ENCODE results near the gene ITIH3.

Gene ITIH3

GRCh38 chr3:52846432-52846965 lies 51.9 kb downstream of the ITIH3 start:
- no peak for FAIRE-seq

DNA sequence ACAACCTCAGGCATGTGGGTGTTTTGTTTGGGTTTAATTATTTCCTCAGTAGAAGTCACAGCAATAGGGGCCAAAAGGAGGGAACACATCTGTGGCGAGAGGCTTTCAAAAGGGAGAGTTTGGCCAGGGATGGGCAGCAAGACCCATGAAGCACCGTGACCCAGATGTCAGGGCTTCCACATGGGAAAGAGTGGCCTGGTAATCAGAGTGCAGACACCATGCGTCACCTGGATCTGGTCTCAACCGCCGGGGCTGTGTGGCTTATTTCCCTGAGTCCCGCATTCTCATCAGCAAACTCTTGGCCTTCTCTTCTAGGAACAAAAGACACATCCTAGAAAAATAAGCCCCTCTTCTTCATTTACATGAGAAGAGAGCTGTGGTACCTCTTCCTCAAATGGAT lies 52.6 kb downstream of the ITIH3 start:
- no peak for FAIRE-seq

DNA sequence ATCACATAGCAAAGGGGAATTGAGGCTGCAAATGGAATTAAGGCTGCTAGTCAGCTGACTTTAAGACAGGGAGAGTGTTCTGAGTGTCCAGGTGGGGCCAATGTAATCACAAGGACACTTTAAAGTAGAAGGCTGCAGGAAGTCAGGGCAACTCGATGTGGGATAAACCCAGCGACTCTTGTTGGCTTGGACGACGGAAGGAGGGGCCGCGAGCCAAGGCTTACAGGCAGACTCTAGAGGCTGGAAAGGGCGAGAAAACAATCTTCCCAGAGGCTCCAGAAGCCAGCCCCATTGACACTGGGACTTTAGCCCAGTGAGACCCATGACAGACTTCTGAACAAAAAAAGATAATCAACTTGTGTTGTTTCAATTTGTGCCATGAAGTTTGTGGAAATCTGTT lies 53.1 kb downstream of the ITIH3 start:
- FAIRE-seq: no peak

DNA sequence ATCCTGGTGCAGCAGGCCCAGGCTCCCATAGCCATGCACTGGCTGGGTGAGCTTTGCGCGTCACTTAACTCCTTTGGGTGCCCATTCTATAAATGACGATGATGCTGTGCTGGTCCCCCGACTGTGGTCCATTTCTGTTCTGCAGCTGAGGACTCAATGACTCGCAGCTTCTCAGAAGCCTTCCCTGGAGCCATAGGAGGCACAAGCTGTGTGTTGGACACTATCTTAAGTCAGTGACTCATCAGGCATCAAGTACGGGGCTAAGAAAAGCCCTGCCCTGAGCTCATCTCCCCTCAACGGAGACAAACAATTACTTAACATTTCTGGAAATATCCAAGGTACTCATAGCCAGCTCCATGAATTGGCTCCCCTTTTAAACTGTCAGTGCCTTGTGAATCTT lies 54.0 kb downstream of the ITIH3 start:
- FAIRE-seq: no peak

DNA sequence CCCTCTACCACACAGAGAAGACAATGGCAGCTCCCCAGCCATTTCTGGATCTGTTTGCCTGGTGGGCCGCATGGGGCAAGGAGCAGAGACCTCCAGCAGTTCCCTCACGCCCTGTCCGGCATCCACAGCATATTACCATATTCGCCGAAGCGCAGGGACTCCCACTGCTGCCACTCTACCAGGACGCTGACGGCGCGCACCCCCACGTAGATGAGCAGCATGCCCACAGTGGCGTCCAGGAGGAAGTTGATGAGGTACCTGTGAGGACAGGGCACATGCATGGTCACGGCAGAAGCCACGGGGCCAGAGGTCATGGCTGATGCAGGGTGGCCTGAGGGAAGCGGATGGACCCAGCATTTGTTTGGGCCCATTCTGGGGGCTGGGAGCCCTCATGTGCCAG lies 55.1 kb downstream of the ITIH3 start:
- no peak for FAIRE-seq

GRCh38 chr3:52851348-52851747 lies 56.8 kb downstream of the ITIH3 start:
- FAIRE-seq: no peak

DNA sequence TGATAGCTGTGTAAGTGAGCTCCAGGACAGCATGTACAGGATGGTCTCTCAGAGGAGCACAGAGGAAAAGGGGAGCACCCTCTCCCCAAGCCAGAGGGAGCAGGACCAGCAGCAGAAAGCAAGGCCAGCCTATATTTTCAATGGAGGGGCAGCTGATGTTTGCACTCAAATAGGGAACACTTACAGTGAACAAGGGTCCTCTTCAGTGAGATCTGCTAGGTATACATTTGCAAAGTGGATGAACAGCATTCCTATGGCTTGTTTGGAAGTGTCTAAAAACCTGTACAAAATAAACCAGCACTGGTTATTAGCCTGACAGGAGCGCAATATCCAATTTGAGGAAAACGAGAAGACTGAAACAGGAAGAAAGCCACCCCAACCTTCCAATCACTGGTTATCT lies 57.8 kb downstream of the ITIH3 start:
- FAIRE-seq: no peak

DNA sequence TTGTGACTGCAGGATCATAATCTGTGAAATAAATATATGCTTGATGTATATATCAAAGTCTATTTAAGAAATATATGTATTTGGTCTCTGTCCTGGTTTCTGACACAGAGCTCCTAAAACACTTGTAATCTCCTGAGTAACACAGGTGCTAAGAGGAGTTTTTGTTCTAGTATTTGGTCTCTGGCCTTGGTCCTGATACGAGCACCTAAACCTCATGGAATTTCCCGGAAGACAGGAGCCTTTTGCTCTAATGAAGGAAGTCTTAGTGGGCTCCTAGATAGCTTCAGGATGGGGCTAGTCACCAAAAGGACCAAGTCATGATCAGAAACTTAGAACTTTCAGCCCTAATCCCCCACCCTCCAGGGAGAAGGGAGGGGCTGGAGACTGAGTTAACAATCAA lies 59.4 kb downstream of the ITIH3 start:
- no peak for FAIRE-seq

DNA sequence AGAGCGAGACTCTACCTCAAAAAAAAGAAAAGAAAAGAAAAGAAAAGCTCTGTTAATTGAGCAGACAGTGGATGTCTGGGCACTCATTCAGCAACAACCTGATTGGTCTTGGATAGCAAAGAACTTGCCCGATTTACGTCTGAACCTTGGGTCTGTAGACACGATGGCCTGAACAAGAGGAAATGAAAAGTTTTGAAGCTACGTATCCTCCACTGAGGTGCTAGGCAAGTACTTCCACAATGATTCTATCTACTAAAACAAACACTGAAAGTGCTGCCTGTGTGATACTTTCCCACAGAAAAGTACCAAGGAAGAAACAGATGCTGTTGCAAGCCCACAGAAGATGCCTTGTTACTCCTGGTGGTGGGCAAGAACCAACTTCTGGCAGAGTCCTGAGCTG lies 62.1 kb downstream of the ITIH3 start:
- no peak for FAIRE-seq

GRCh38 chr3:52857133-52857532 lies 62.5 kb downstream of the ITIH3 start:
- FAIRE-seq: no peak

- FAIRE-seq: no peak
Measured at GRCh38 chr3:52857864-52858263, 63.3 kb downstream of the ITIH3 start.

Data from TTC549 (cell line).